Uterus (tissue), 2 donors: ENCODE measurements around the gene ZNF627.

Experiments used
- CTCF ChIP-seq, 4 experiments: fragments of 200-600 bp in 2 of 4; fragments of 450-650 bp in 2 of 4; sonication (generic) in 2 of 4; IDR thresholded peaks; one replicate each; pipeline ENCODE4 v1.5.1; 2016 to 2019; ENCODE audit warnings: antibody characterized with exemption in 4 of 4, mild to moderate bottlenecking in 2 of 4, moderate library complexity in 1 of 4
- POLR2A ChIP-seq, 2 donors: fragments of 450-650 bp; IDR thresholded peaks; one replicate each; pipeline ENCODE4 v1.6.1; 2016; ENCODE audit warnings: antibody characterized with exemption in 2 of 2, mild to moderate bottlenecking in 1 of 2, moderate library complexity in 1 of 2

DNA sequence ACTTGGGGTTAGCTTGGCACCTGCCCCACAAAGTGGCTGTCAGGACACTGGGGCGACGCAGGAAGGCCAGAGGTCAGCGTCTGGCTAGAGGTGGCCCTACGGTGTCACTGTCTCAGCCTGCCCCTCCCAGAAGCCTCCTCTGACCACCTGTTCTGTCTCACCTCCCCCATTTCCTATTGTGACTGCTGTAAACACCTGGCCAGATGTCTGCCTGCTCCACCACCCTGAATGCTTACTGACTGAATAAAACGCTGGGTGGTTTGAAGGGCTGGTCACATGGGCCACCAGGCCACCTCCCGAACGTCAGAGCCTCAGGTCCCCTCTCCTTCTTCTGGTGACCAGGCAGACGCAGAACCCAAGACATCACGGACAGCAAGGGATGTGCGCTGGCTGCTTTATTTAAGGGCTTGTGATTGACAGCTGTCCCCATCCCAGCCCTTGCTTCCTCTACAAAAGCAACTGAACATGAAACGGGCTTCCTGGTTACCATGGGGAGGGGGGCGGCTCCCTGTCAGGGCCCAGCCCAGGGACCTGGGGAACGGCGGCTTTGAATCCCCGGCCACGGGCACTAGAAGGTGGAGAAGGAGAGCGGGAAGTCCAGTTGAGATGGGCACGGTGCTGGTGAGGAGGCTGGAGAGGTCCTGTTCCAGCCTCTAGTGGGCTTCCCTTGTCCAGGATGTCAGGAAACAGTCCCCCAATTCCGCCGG, 44.5 kb upstream of the ZNF627 start:
- TF ChIP-seq CTCF (IDR thresholded peaks at IDR 0.05) (no peak), POLR2A (IDR thresholded peaks at IDR 0.05) (no peak)
